Measurements from ENCODE around the gene DISC1. TPM values are rescaled to one million over a fixed set of nuclear protein-coding genes. Genes with fewer than 3 reads are reported as not detected.

The DISC1 gene
- total RNA-seq, 1 experiment from 2014 or later, result 1.8 TPM

- TF ChIP-seq ZBTB33 (IDR thresholded peaks at IDR 0.05; ENCODE audit: extremely low read depth, insufficient replicate concordance, low read length) (no peak), CEBPB (IDR thresholded peaks at IDR 0.05; ENCODE audit: low read depth) (no peak), TCF7L2 (IDR thresholded peaks at IDR 0.05; ENCODE audit: borderline replicate concordance, extremely low read depth, insufficient read depth, insufficient read length) (no peak), ELF1 (IDR thresholded peaks at IDR 0.05; ENCODE audit: borderline replicate concordance, low read depth) (no peak), CBX3 (IDR thresholded peaks at IDR 0.05; ENCODE audit: low read depth) (no peak), POLR2A (IDR thresholded peaks at IDR 0.05; ENCODE audit: borderline replicate concordance, extremely low read depth, insufficient read depth, insufficient read length) (no peak), SRF (IDR thresholded peaks at IDR 0.05; ENCODE audit: low read depth) (no peak)
Observed at GRCh38 chr1:231938211-231938610, 311.6 kb downstream of the DISC1 start (continued).

GRCh38 chr1:231938711-231939110, 312.1 kb downstream of the DISC1 start:
- intact Hi-C loops (cut with micrococcal nuclease), result no loop called here
- Histone ChIP-seq H3K4me1 (ENCODE audit: control insufficient read depth in 1 of 2, insufficient read depth in 2 of 2, low read length in 2 of 2) (no peaks in the 10 kb centered on the region), H3K4me3 (replicated peaks in 1 of 2; ENCODE audit: low read depth in 1 of 2, low read length in 2 of 2) (no peak overlapping the region), H3K27ac (ENCODE audit: low read depth, low read length) (no peak overlapping the region), H2AFZ (ENCODE audit: low read depth, low read length, poor library complexity, severe bottlenecking) (no peak overlapping the region), H3K4me2 (ENCODE audit: low read length) (no peak overlapping the region), H3K27me3 (ENCODE audit: insufficient read depth, low read length) (peaks cover 19% of the 10 kb centered on the region), H3K79me2 (ENCODE audit: insufficient read depth, low read length) (no peaks in the 10 kb centered on the region), H3K9me2 (ENCODE audit: insufficient read depth) (no peaks in the 10 kb centered on the region), H3K36me3 (ENCODE audit: control insufficient read depth in 1 of 2, insufficient read depth in 2 of 2, low read length in 2 of 2) (no peaks in the 10 kb centered on the region), H3K9me3 (ENCODE audit: control insufficient read depth in 1 of 2, insufficient read depth in 1 of 2, low read depth in 1 of 2, low read length in 2 of 2) (no peaks in the 10 kb centered on the region), H3K9ac (ENCODE audit: low read length) (no peak overlapping the region), H4K20me1 (ENCODE audit: insufficient read depth) (no peaks in the 10 kb centered on the region)
- TF ChIP-seq ELF1 (IDR thresholded peaks at IDR 0.05; ENCODE audit: borderline replicate concordance, low read depth) (no peak), EGR1 (IDR thresholded peaks at IDR 0.05; ENCODE audit: low read depth) (no peak)
- BruUV-seq (replicated peaks), result no TSS peak
- POLR2A ChIA-PET, result no interaction called here
- DNase-seq (ENCODE audit: low read depth, low spot score), result no peak
- ATAC-seq, result no peak
- CTCF ChIA-PET, result no interaction called here
- RAD21 ChIA-PET (ENCODE audit: low non-redundant PET in 1 of 2, low total read pairs in 2 of 2, uncharacterized antibody in 2 of 2, unreplicated experiment in 2 of 2), result no interaction called here
